Measurements from ENCODE around the gene TPRG1. TPM values are rescaled to one million over a fixed set of nuclear protein-coding genes. Genes with fewer than 3 reads are reported as not detected.
A peak's percentile ranks its signal among the peaks of the same experiment; 100 is the strongest.

Gene TPRG1
- total and polyA plus RNA-seq, 7 experiments from 2014 or later, result 0.13 to 5.4 (median 1.3) TPM

DNA sequence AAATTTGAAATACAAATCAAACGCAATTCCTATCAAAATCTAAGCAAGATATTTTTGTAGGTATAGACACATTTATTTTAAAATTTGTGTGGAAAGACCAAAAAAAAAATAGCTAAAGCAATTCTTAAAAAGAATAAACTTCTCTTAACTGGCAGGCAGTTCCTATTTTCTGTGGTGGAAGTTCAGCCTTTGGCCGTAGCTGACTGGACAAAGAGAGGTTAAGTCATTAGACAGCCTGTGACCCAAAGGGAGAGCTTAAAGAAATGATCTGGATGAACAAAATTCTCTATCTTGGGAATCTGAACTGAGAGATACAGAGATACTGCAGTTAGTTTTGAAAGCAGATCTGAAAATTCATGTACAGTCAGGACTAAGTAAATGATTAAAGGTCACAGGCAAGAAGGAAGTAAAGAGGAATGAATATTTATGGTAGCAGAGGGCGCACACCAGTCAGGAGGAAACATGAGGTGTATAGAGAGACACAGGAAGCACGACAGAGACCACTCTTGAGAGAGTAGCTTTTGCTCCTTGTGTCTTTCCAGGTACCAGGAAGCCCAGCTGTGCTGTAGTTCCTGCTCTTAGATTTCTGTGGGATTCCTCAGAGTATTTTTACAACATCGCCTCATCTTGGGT lies 57.5 kb downstream of the TPRG1 start:
- H3K36me3 Mint-ChIP-seq, result no peaks in the 10 kb centered on the region
- ATAC-seq (no peak), DNase-seq (no peak)
- ChIA-PET CTCF (no interaction called here), POLR2A (no interaction called here)
- Histone ChIP-seq H3K27ac (ENCODE audit: low read depth, low read length) (no peak overlapping the region), H3K4me3 (ENCODE audit: low read length) (no peak overlapping the region), H3K36me3 (ENCODE audit: control insufficient read depth in 2 of 3, insufficient read depth in 3 of 3, low read length in 3 of 3) (no peaks in the 10 kb centered on the region), H3K4me1 (ENCODE audit: control insufficient read depth in 2 of 2, insufficient read depth in 2 of 2, low read length in 2 of 2) (no peaks in the 10 kb centered on the region), H3K27me3 (ENCODE audit: control insufficient read depth in 2 of 2, insufficient read depth in 2 of 2, low read length in 2 of 2) (no peaks in the 10 kb centered on the region), H3K9me3 (ENCODE audit: control insufficient read depth in 2 of 3, low read length in 3 of 3) (no peaks in the 10 kb centered on the region)
- peaks cover 0 to 14% (median 0%) of the 10 kb centered on the region in 5 donors for H3K27me3 Mint-ChIP-seq
- intact Hi-C loops (cut with micrococcal nuclease), result no loop called here
- H3K9me3 Mint-ChIP-seq, result no peaks in the 10 kb centered on the region
- H3K4me3 Mint-ChIP-seq, result no peak overlapping the region
- H3K4me1 Mint-ChIP-seq, result peaks cover 0 to 6% (median 2%) of the 10 kb centered on the region in 7 donors
- peak overlapping the region in 1 of 9 donors; percentile 32 for H3K27ac Mint-ChIP-seq

DNA sequence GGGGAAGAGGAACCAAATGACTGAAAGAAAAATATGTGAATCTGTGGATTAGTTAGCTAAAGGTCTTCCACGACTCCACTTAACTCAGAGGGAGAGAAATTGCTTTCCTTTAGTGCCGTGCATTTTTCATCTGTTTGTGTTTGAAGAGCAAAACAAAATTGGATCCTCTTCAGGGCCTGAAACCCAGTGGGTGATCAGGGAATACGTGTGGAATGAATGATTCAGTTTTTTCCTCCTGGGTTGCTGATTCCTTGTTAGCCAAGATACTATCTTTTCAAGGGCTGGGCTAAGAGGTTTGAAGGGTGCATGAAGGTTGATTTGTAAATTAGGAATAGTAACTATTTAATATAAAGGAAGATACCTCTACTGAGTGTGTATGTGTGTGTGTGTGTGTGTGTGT lies 61.0 kb downstream of the TPRG1 start:
- Histone ChIP-seq H3K9me3 (ENCODE audit: control insufficient read depth in 2 of 3, low read length in 3 of 3) (no peaks in the 10 kb centered on the region), H3K36me3 (ENCODE audit: control insufficient read depth in 2 of 3, insufficient read depth in 3 of 3, low read length in 3 of 3) (no peaks in the 10 kb centered on the region), H3K4me1 (ENCODE audit: control insufficient read depth in 2 of 2, insufficient read depth in 2 of 2, low read length in 2 of 2) (no peaks in the 10 kb centered on the region), H3K27ac (ENCODE audit: low read depth, low read length) (no peak overlapping the region), H3K4me3 (ENCODE audit: low read length) (no peak overlapping the region), H3K27me3 (ENCODE audit: control insufficient read depth in 2 of 2, insufficient read depth in 2 of 2, low read length in 2 of 2) (no peaks in the 10 kb centered on the region)
- peaks cover 0 to 10% (median 4%) of the 10 kb centered on the region in 7 donors for H3K4me1 Mint-ChIP-seq
- no peak overlapping the region for H3K27ac Mint-ChIP-seq
- intact Hi-C loops (cut with micrococcal nuclease), result loop anchor here in 1 of 2 donors (2.0 kb wide), 1 partner anchor 1494 kb away; no protein-coding TSS in a partner anchor
- no peaks in the 10 kb centered on the region for H3K36me3 Mint-ChIP-seq
- DNase-seq, result no peak
- no peak overlapping the region for H3K4me3 Mint-ChIP-seq
- peaks cover 0 to 14% (median 0%) of the 10 kb centered on the region in 5 donors for H3K27me3 Mint-ChIP-seq
- CTCF ChIA-PET, result no interaction called here
- peaks cover 0 to 2% (median 0%) of the 10 kb centered on the region in 11 donors for H3K9me3 Mint-ChIP-seq
- no peak for ATAC-seq
- POLR2A ChIA-PET, result no interaction called here

DNA sequence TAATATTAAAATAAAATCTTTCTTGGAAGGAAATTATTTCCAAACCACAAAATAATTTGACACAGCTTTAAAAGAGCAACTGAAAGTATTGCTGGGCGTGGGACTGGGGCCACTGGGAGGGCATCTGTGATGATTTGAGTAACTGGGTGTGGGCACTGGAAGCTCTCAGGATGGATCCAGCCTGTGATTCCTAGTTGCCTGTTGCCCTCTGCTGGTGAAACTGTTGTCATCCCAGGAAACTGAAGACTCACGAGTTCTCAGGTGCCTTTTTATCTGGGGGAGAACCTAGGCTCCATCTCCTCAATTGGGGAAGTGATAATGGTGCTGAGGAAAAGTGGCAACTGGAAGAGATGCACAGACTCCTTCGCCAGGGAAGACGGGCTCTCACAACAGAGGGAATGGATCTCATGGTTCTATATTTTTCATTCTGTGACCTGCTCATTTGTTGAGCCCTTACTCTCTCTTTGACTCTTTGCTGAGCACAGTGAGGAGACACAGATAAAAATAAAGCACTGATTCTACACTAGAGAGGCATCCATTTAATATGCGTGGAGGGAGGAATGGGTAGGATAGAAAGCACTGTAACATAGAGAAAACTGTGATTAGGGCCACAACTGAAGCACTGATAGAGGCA lies 61.6 kb downstream of the TPRG1 start:
- Mint-ChIP-seq H3K36me3 (no peaks in the 10 kb centered on the region), H3K9me3 (peaks cover 0 to 2% (median 0%) of the 10 kb centered on the region in 11 donors), H3K27ac (no peak overlapping the region), H3K4me1 (peaks cover 0 to 10% (median 4%) of the 10 kb centered on the region in 7 donors), H3K4me3 (no peak overlapping the region), H3K27me3 (peaks cover 0 to 14% (median 0%) of the 10 kb centered on the region in 5 donors)
- no peaks in the 10 kb centered on the region for H3K9me3 ChIP-seq (ENCODE audit: control insufficient read depth in 2 of 3, low read length in 3 of 3)
- no peak for ATAC-seq
- H3K36me3 ChIP-seq (ENCODE audit: control insufficient read depth in 2 of 3, insufficient read depth in 3 of 3, low read length in 3 of 3), result no peaks in the 10 kb centered on the region
- CTCF ChIA-PET, result no interaction called here
- H3K27ac ChIP-seq (ENCODE audit: low read depth, low read length), result no peak overlapping the region
- POLR2A ChIA-PET, result no interaction called here
- H3K4me1 ChIP-seq (ENCODE audit: control insufficient read depth in 2 of 2, insufficient read depth in 2 of 2, low read length in 2 of 2), result no peaks in the 10 kb centered on the region
- intact Hi-C loops (cut with micrococcal nuclease), result loop anchor here in 1 of 2 donors (2.0 kb wide), 1 partner anchor 1495 kb away; no protein-coding TSS in a partner anchor
- DNase-seq, result no peak
- no peaks in the 10 kb centered on the region for H3K27me3 ChIP-seq (ENCODE audit: control insufficient read depth in 2 of 2, insufficient read depth in 2 of 2, low read length in 2 of 2)
- H3K4me3 ChIP-seq (ENCODE audit: low read length), result no peak overlapping the region

DNA sequence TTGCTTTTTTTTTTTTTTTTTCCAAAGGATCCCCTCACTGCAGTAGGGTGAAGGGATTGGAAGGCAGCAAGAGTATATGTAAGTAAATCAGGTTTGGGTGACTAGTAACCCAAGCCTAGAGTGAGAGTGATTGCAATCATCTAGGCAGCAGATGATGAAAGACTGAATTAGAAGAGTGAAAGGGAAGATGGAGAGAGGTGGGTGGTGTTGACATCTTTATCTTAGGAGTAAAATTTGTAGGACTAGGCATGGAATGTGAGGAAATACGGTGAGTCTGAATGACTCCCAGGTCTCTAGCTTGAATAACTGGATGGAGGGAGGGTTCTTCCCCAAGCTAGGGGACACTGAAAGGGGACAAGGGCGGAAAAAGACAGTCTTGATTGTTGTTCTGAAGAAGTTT lies 63.4 kb downstream of the TPRG1 start:
- Histone ChIP-seq H3K9me3 (ENCODE audit: control insufficient read depth in 2 of 3, low read length in 3 of 3) (no peaks in the 10 kb centered on the region), H3K27ac (ENCODE audit: low read depth, low read length) (no peak overlapping the region), H3K4me1 (ENCODE audit: control insufficient read depth in 2 of 2, insufficient read depth in 2 of 2, low read length in 2 of 2) (no peaks in the 10 kb centered on the region), H3K36me3 (ENCODE audit: control insufficient read depth in 2 of 3, insufficient read depth in 3 of 3, low read length in 3 of 3) (no peaks in the 10 kb centered on the region), H3K27me3 (ENCODE audit: control insufficient read depth in 2 of 2, insufficient read depth in 2 of 2, low read length in 2 of 2) (no peaks in the 10 kb centered on the region), H3K4me3 (ENCODE audit: low read length) (no peak overlapping the region)
- intact Hi-C loops (cut with micrococcal nuclease), result no loop called here
- H3K27me3 Mint-ChIP-seq, result peaks cover 0 to 14% (median 0%) of the 10 kb centered on the region in 5 donors
- peaks cover 0 to 10% (median 0%) of the 10 kb centered on the region in 5 donors for H3K36me3 Mint-ChIP-seq
- ChIA-PET POLR2A (no interaction called here), CTCF (interaction anchor here (0.7 to 1.2 kb wide), 3 partner anchors 12 to 725 kb away, joined by 3 to 7 read pairs (median 4); no protein-coding TSS in a partner anchor)
- no peak for DNase-seq
- peaks cover 0 to 2% (median 0%) of the 10 kb centered on the region in 11 donors for H3K9me3 Mint-ChIP-seq
- no peak overlapping the region for H3K4me3 Mint-ChIP-seq
- H3K27ac Mint-ChIP-seq, result no peak overlapping the region
- no peak for ATAC-seq
- peaks cover 0 to 9% (median 0%) of the 10 kb centered on the region in 7 donors for H3K4me1 Mint-ChIP-seq

DNA sequence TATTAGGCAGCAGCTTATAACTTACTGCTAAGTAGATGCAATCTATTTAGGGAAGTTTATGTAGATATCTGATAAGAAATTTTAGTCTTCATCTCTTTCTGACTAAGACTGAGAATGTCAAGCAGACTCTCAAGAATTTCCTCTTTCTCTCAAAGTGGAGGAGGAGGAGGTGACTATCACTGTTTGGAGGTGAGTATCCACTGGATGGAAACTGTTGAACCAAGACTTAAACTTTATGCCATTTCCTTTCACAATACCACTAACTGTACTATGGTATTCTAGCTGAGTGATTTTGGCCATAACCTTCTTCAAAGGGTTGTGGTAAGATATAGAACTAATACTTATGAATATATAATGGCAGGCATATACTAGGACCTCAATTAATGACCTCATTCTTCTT lies 64.6 kb downstream of the TPRG1 start:
- Histone ChIP-seq H3K36me3 (ENCODE audit: control insufficient read depth in 2 of 3, insufficient read depth in 3 of 3, low read length in 3 of 3) (no peaks in the 10 kb centered on the region), H3K4me1 (ENCODE audit: control insufficient read depth in 2 of 2, insufficient read depth in 2 of 2, low read length in 2 of 2) (no peaks in the 10 kb centered on the region), H3K9me3 (ENCODE audit: control insufficient read depth in 2 of 3, low read length in 3 of 3) (no peaks in the 10 kb centered on the region), H3K4me3 (ENCODE audit: low read length) (no peak overlapping the region), H3K27me3 (ENCODE audit: control insufficient read depth in 2 of 2, insufficient read depth in 2 of 2, low read length in 2 of 2) (no peaks in the 10 kb centered on the region), H3K27ac (ENCODE audit: low read depth, low read length) (no peak overlapping the region)
- H3K36me3 Mint-ChIP-seq, result peaks cover 0 to 10% (median 0%) of the 10 kb centered on the region in 5 donors
- ATAC-seq (no peak), DNase-seq (no peak)
- no peak overlapping the region for H3K4me3 Mint-ChIP-seq
- intact Hi-C loops (cut with micrococcal nuclease), result no loop called here
- H3K27me3 Mint-ChIP-seq, result peaks cover 0 to 7% (median 0%) of the 10 kb centered on the region in 5 donors
- H3K9me3 Mint-ChIP-seq, result peaks cover 0 to 5% (median 0%) of the 10 kb centered on the region in 11 donors
- ChIA-PET POLR2A (no interaction called here), CTCF (no interaction called here)
- peaks cover 0 to 9% (median 0%) of the 10 kb centered on the region in 7 donors for H3K4me1 Mint-ChIP-seq
- H3K27ac Mint-ChIP-seq, result peak overlapping the region in 1 of 9 donors; percentile 12

DNA sequence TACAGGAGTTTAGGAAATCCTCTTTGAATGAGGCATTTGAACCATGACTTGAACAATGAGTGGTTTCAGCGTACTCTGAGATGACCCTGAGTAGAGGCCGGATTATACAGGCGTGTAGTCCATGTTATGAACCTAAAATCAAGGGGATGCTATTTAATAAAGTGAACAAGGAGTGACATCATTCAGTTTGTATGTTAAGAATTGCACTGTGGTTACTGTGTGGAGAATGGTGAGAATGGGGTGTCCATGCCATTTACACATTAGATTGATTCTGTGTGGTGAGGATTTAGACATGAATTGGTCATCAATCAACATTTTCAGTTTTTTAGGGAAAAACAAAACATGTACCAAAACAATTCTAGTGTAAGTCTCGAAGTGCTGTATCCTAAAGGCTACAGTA lies 65.8 kb downstream of the TPRG1 start:
- Histone ChIP-seq H3K27me3 (ENCODE audit: control insufficient read depth in 2 of 2, insufficient read depth in 2 of 2, low read length in 2 of 2) (no peaks in the 10 kb centered on the region), H3K4me1 (ENCODE audit: control insufficient read depth in 2 of 2, insufficient read depth in 2 of 2, low read length in 2 of 2) (no peaks in the 10 kb centered on the region), H3K36me3 (ENCODE audit: control insufficient read depth in 2 of 3, insufficient read depth in 3 of 3, low read length in 3 of 3) (no peaks in the 10 kb centered on the region), H3K9me3 (ENCODE audit: control insufficient read depth in 2 of 3, low read length in 3 of 3) (no peaks in the 10 kb centered on the region), H3K4me3 (ENCODE audit: low read length) (no peak overlapping the region), H3K27ac (ENCODE audit: low read depth, low read length) (no peak overlapping the region)
- intact Hi-C loops (cut with micrococcal nuclease), result no loop called here
- H3K27me3 Mint-ChIP-seq, result peaks cover 0 to under 1% (median 0%) of the 10 kb centered on the region in 5 donors
- peaks cover 0 to 9% (median 0%) of the 10 kb centered on the region in 7 donors for H3K4me1 Mint-ChIP-seq
- no peak overlapping the region for H3K4me3 Mint-ChIP-seq
- ATAC-seq, result no peak
- H3K9me3 Mint-ChIP-seq, result peaks cover 0 to 11% (median 2%) of the 10 kb centered on the region in 11 donors
- peaks cover 0 to 15% (median 0%) of the 10 kb centered on the region in 5 donors for H3K36me3 Mint-ChIP-seq
- DNase-seq, result no peak
- POLR2A ChIA-PET, result no interaction called here
- H3K27ac Mint-ChIP-seq, result no peak overlapping the region
- CTCF ChIA-PET, result no interaction called here
